RWPE2 (cell line): Measurements from ENCODE around the gene BAG5.

ENCODE experiments used
- ATAC-seq: fragments of 200-7000 bp; cut with Tn5 transposase; 3 replicates; pipeline ENCODE4 v1.9.1; 2021; ENCODE audit warnings: low read depth
- DNase-seq: peaks from one replicate; pipeline ENCODE4 v3.0.0-alpha.2; 2020; ENCODE audit warnings: low spot score
- H3K27ac ChIP-seq: fragments of 450-650 bp; 2 replicates; pipeline ENCODE4 v1.5.1; 2017; ENCODE audit warnings: mild to moderate bottlenecking; ENCODE audit not compliant: poor library complexity, severe bottlenecking
- H3K27me3 ChIP-seq: fragments of 250-450 bp; sonication (Bioruptor Pico); 2 replicates; pipeline ENCODE4 v1.5.1; 2021; ENCODE audit warnings: mild to moderate bottlenecking, moderate library complexity; ENCODE audit not compliant: insufficient read depth, poor library complexity, severe bottlenecking
- H3K36me3 ChIP-seq: fragments of 250-450 bp; sonication (Bioruptor Pico); 2 replicates; pipeline ENCODE4 v1.5.1; 2020; ENCODE audit warnings: low read depth, mild to moderate bottlenecking, moderate library complexity
- H3K4me1 ChIP-seq: fragments of 250-450 bp; sonication (Bioruptor Pico); 2 replicates; pipeline ENCODE4 v1.5.1; 2021; ENCODE audit warnings: mild to moderate bottlenecking, moderate library complexity; ENCODE audit not compliant: insufficient read depth, poor library complexity, severe bottlenecking
- H3K4me3 ChIP-seq: fragments of 250-450 bp; sonication (Bioruptor Pico); 2 replicates; pipeline ENCODE4 v1.5.1; 2021; ENCODE audit warnings: mild to moderate bottlenecking, moderate library complexity; ENCODE audit not compliant: severe bottlenecking
- H3K9me3 ChIP-seq: fragments of 250-450 bp; sonication (Bioruptor Pico); 2 replicates; pipeline ENCODE4 v1.5.1; 2021; ENCODE audit warnings: mild to moderate bottlenecking, moderate library complexity; ENCODE audit not compliant: severe bottlenecking
- CTCF ChIP-seq: fragments of 450-650 bp; IDR thresholded peaks from one replicate; pipeline ENCODE4 v1.5.1; 2017; ENCODE audit warnings: mild to moderate bottlenecking, moderate library complexity; ENCODE audit not compliant: poor library complexity, severe bottlenecking

BAG5 gene

GRCh38 chr14:103524002-103524935, 38.2 kb downstream of the BAG5 start:
- Histone ChIP-seq H3K4me1 (peaks cover 4% of the 10 kb centered on the region), H3K36me3 (peaks cover 5% of the 10 kb centered on the region; the same call in 1 of the 2 replicates), H3K27me3 (peaks cover 16% of the 10 kb centered on the region), H3K9me3 (no peaks in the 10 kb centered on the region), H3K4me3 (no peak overlapping the region), H3K27ac (no peak overlapping the region)
- no peak for TF ChIP-seq CTCF
- DNase-seq (no peak), ATAC-seq (no peak)

- ATAC-seq = no peak
- peaks cover 10% of the 10 kb centered on the region for H3K4me1 ChIP-seq
- H3K36me3 ChIP-seq = peaks cover 5% of the 10 kb centered on the region; the same call in 1 of the 2 replicates
- H3K4me3 ChIP-seq = no peak overlapping the region
- DNase-seq = no peak
- H3K9me3 ChIP-seq = no peaks in the 10 kb centered on the region
- no peak for TF ChIP-seq CTCF
- peaks cover 16% of the 10 kb centered on the region for H3K27me3 ChIP-seq
- no peak overlapping the region for H3K27ac ChIP-seq
Measured at GRCh38 chr14:103523575-103523954, 38.9 kb downstream of the BAG5 start.

- H3K4me1 ChIP-seq = peaks cover 14% of the 10 kb centered on the region
- ATAC-seq (peak; percentile 26; the same call in 2 of the 3 replicates), DNase-seq (no peak)
- peak within 1 kb of the TSS; percentile 54 for H3K27ac ChIP-seq
- no peak for TF ChIP-seq CTCF
- peaks cover 16% of the 10 kb centered on the region for H3K27me3 ChIP-seq
- peak within 1 kb of the TSS; percentile 60 for H3K4me3 ChIP-seq
- H3K36me3 ChIP-seq = peaks cover 5% of the 10 kb centered on the region; the same call in 1 of the 2 replicates
- H3K9me3 ChIP-seq = no peaks in the 10 kb centered on the region
Measured at GRCh38 chr14:103522649-103523574, 39.5 kb downstream of the BAG5 start, which contains the start of gene CKB. CKB (minus strand) TSS chr14:103522830; CDS start chr14:103522493, 337 bp downstream.

- peak overlapping the region; percentile 54 for H3K27ac ChIP-seq
- no peak for ATAC-seq
- H3K4me1 ChIP-seq = peaks cover 14% of the 10 kb centered on the region
- no peak for TF ChIP-seq CTCF
- peak overlapping the region; percentile 60 for H3K4me3 ChIP-seq
- DNase-seq = peak; percentile 68
- H3K36me3 ChIP-seq = peaks cover 5% of the 10 kb centered on the region; the same call in 1 of the 2 replicates
- H3K27me3 ChIP-seq = peaks cover 16% of the 10 kb centered on the region
- no peaks in the 10 kb centered on the region for H3K9me3 ChIP-seq
Measured at GRCh38 chr14:103521951-103522563, 40.4 kb downstream of the BAG5 start.
